HG02610 (cell line): ENCODE measurements around the gene ITGA7.

Experiments used
- ATAC-seq: cut with Tn5 transposase; IDR thresholded peaks from one replicate; pipeline ENCODE4 v1.9.1; 2021; ENCODE audit warnings: mild to moderate bottlenecking, moderate library complexity; ENCODE audit not compliant: unreplicated experiment

Gene ITGA7

GRCh38 chr12:55683676-55684075 lies 24.0 kb downstream of the ITGA7 start:
- no peak for ATAC-seq

DNA sequence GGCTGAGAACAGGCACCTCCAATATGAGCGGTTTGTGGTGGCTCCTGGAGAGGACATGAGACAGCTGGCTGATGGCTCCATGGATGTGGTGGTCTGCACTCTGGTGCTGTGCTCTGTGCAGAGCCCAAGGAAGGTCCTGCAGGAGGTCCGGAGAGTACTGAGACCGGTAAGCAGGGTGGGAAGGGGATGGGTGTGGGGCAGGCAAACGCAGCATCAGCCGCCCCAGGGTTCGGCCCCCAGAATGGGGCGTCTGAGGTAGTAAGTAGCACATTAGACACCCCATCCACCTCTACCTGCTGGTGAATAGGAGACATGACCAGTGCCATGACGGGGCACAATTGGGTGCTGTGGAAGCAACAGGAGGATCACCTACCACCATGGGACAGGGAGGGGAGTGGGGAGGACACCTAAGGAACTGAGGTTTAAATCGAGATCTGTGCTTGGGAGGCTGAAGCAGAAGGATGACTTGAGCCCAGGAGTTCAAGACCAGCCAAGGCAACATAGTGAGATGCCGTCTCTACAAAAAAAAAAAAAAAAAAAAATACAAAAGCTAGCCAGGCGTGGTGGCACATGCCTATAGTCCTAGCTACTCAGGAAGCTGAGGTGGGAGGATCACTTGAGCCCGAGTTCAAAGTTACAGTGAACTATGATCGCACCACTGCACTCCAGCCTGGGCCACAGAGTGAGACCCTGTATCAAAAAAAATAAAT lies 25.5 kb downstream of the ITGA7 start:
- ATAC-seq = no peak

DNA sequence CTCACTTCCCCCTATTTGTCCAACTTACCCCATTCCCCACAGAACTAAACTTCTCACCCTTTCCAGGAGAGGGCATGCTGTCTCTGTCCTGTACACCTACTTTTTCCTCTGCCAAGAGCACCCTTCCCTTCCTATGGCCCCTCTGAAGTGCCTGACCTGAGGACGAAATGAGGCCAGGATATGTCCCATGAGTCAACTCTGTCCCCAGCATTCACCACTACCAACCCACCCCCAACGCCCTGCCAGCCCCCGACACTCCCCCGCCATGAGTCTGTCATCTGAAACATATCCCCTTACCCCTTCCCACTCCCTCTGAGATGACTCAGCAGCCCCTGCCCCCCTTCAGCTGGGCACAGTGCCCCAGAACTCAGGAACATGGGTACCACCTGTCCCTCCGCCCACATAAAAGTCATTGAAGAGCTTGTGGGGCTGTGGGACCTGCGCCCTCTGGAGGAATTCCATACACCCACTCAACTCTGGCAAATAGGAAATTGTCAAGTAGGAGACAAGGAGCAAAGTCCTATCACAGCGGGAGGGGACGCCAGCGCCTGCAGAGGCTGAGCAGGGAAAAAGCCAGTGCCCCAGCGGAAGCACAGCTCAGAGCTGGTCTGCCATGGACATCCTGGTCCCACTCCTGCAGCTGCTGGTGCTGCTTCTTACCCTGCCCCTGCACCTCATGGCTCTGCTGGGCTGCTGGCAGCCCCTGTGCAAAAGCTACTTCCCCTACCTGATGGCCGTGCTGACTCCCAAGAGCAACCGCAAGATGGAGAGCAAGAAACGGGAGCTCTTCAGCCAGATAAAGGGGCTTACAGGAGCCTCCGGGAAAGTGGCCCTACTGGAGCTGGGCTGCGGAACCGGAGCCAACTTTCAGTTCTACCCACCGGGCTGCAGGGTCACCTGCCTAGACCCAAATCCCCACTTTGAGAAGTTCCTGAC lies 26.3 kb downstream of the ITGA7 start:
- ATAC-seq = no peak

- no peak for ATAC-seq
Measured at GRCh38 chr12:55679691-55680090, 28.0 kb downstream of the ITGA7 start.

DNA sequence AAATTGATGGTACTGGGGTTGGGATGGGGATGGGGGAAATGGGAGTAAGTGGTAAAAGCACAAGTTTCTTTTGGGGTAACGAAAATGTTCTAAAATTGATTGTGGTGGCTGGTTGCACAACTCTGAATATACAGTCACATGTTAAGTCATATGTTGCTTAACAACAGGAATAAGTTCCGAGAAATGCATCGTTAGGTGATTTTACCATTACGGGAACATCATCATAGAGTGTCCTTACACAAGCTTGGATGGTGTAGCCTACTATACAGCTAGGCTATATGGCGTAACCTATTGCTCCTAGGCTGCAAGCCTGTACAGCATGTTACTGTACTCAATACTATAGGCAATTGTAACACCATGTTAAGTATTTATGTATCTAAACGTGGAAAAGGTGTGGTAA lies 31.0 kb downstream of the ITGA7 start:
- ATAC-seq = no peak

- no peak for ATAC-seq
Measured at GRCh38 chr12:55675666-55676065, 32.0 kb downstream of the ITGA7 start.

DNA sequence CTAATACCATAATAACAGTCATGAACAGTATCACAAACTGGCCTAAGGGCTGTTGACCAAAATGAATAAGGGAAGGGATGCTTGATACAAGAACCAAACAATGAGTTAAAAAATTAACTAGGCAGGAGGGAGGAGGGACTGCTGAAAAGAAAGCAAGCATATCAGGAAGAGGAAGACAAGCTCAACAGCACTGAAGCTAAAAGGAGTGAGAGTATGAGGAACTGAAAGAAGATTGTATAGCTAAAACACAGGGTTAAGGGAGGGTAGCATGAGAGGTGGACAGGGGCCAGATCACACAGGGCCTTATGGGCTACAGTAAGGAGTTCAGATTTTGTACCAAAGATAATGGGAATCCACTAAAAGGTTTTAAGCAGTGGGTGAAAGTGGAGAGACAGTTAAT lies 34.1 kb downstream of the ITGA7 start:
- ATAC-seq = peak; percentile 98

GRCh38 chr12:55671746-55672145 lies 36.0 kb downstream of the ITGA7 start:
- no peak for ATAC-seq

DNA sequence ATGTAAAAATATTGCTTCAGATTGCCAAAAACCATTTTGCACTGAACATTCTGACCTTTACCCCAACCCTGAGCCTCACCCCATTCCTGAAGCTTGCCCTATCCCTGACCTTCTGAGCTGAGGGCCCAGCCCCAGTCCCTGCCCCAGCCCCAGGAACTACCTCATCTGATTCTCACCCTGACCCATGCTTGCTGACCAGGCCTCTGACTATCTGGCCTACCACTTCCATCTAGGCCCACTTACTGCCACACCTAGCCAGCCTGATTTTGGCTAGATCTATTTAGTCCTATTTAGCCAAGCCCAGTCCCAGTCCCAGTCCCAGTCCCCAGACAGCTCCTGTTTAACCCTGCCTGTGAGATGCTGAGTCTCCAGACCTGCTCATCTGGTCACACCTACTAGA lies 37.4 kb downstream of the ITGA7 start:
- no peak for ATAC-seq

GRCh38 chr12:55666508-55666907 lies 41.2 kb downstream of the ITGA7 start:
- no peak for ATAC-seq

- no peak for ATAC-seq
Measured at GRCh38 chr12:55664826-55665225, 42.9 kb downstream of the ITGA7 start.

- no peak for ATAC-seq
Measured at GRCh38 chr12:55663391-55663790, 44.3 kb downstream of the ITGA7 start.

DNA sequence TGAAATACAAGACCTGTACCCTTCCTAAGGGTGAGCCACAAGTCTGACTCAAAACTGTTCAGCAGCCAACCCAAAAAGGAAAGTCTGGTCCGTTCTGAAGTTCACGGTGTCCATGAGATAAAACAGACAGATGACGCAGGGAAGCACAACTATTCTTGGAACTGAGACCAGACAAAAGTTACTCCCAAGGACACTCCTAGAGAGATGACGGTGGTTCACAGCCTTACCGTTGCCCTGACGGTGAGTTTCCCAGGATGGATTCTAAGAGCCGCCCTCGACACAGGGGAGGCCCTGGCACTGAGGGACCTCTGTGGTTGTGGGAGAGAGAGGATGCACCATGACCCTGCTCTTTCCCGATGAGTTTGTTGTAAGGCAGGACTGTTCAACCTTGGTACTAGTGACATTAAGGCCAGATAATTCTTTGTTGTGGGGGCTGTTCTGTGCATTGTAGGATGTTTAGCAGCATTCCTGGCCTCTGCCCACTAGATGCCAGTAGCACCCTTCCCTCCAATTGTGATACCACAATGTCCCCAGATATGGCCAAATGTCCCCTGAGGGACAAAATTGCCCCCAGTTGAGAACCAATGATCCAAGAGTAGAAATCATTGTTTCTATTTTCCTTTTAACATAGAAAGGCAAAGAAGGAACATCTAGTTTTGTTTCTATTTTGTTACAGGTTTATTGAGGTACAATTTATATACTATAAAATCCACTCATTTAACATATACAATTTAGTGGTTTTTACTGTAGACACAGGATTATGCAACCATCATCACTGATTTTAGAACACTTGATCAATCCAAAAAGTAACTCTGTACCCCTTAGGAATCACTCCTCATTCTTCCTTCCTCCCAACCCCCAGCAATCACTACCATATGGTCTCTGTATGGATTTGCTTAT lies 48.0 kb downstream of the ITGA7 start:
- ATAC-seq = no peak

GRCh38 chr12:55658635-55659391 lies 48.9 kb downstream of the ITGA7 start:
- no peak for ATAC-seq

DNA sequence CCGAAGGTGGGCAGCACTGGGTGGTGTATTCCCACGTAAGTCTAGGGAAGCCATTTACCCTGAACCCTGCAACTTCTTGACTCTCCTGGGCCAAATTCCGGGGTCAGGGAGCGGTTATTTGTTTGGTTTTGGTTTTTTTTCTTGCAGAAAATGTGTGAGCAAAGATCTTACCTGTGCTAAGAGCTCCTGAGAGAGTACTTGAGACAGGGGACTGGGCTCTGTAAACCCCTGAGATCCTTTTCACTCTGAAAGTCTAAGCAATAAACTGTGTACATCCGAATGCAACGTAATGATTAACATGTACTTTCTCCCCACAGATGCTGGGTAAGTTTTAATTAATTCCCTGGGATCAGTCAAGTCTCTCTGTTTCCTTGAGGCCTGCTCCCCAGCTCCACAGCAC lies 49.5 kb downstream of the ITGA7 start:
- ATAC-seq = no peak

- ATAC-seq = no peak
Measured at GRCh38 chr12:55657212-55657611, 50.5 kb downstream of the ITGA7 start.

DNA sequence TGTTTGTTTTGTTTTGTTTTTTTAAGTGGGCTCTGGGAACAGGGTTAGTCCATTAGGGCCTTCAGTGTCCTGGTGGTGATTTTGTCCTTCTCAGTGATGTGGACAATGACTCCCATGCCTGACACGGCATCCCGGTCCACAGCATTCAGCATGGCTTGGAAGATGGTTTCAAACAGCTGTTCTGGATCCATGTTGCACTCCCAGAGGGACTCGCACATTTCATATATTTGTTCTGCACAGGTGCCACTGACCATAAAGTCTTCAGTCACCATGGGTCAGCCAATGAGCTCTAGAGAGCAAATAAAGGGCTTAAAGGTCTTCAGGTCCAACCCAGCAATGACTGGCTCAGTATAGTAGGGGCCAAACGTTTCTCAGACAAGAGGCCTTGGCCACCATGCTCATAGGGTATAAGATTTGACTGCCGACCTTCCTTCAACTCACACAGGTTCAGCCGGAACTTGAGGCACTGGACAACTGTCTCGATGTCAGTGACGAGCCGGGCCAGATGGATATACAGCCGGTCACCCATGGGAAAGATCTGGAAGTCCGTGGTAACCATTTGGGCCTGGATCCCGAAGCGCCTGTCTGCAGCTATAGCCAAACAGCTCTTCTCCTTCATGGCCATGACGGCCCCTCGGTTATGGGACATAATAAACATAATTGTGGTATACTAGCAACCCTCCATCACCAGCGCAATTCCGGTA lies 53.0 kb downstream of the ITGA7 start:
- no peak for ATAC-seq

DNA sequence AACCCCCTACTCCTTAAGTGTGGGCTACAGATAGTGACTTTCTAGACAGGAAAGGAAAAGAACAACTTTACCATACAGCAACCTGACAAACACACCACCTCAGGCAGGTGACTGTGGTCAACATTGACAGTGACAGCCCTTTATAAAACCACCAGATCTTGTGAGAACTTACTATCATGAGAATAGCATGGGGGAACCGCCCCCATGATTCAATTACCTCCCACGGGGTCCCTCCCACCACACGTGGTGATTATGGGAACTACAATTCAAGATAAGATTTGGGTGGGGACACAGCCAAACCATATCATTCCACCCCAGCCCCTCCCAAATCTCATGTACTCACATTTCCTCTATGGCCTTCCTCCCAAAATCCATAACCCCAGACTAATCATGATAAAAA lies 54.7 kb downstream of the ITGA7 start:
- ATAC-seq = no peak

- ATAC-seq = no peak
Measured at GRCh38 chr12:55652352-55652751, 55.4 kb downstream of the ITGA7 start.

DNA sequence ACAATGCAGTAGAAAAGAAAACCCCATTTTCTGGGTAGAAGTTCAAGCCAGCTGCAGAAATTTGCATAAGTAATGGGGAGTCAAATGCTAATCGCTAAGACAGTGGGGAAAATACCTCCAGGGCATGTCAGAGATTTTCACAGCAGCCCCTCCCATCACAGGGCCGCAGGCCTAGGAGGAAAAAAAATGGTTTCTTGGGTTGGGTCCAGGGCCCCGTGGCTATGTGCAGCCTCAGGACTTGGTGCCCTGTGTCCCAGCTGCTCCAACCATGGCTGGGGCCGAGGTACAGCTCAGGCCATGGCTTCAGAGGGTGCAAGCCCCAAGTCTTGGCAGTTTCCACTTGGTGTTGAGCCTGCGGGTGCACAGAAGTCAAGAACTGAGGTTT lies 56.4 kb downstream of the ITGA7 start:
- ATAC-seq = no peak
